HG03571 (cell line): ENCODE results near the gene XBP1.
"Not testable (repeated sequence)": the region's sequence is repeated elsewhere in the genome, so short reads cannot be mapped to it uniquely, and the experiment has no call there.

ENCODE experiments used
- ATAC-seq: cut with Tn5 transposase; IDR thresholded peaks from one replicate; pipeline ENCODE4 v1.9.1; 2021; ENCODE audit not compliant: unreplicated experiment

XBP1 gene

DNA sequence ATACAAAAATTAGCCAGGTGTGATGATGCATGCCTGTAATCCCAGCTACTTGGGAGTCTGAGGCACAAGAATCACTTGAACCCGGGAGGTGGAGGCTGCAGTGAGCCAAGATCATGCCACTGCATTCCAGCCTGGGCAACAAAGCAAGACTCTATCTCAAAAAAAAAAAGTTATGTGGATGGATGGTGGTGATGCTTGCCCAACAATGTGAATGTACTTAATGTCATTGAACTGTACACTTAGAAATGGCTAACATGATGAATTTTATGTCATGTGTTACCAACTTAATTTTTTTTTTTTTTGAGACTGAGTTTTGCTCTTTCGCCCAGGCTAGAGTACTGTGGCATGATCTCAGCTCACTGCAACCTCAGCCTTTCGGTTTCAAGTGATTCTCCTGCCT is 45.9 kb downstream of the XBP1 start:
- not testable (repeated sequence) for ATAC-seq

DNA sequence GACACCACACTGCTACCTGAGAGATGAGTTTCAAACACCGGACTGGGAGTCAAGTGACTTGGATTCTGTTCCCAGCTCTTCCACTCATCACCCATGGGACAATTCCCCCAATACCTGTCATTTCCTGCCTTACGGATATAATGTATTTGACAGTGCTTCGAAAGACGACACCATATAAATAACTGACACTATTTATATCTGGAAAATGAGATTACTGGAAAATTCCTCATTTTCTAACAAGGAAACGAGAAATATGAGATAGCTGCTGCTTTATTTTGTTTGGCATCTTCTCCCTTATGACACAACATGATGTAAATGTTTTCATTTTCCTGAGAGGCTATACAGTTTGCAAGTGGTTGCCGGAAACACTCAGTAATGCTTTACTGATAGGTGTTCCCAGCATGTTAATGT is 49.9 kb downstream of the XBP1 start:
- ATAC-seq, result no peak
